IMR-90 (cell line): ENCODE measurements around the gene ZNF558. TPM values are rescaled to one million over a fixed set of nuclear protein-coding genes. Genes with fewer than 3 reads are reported as not detected.

Source experiments
- ATAC-seq: fragments of 200-7000 bp; cut with Tn5 transposase; 2 replicates; pipeline ENCODE4 v1.9.1; 2020; ENCODE audit warnings: low read depth, mild to moderate bottlenecking, moderate library complexity
- BruUV-seq: library from RNA; stranded (reverse); fragments of 400-500 nt; replicated peaks from 2 replicates; lab custom pipeline; 2021; lab: Mats Ljungman, UMichigan
- CTCF ChIA-PET: fragments of 300-600 bp; formaldehyde crosslinking; extraction: SDS; loops from one replicate; lab custom pipeline; 2021; ENCODE audit warnings: antibody characterized with exemption; lab: Yijun Ruan, JAX
- POLR2A ChIA-PET: fragments of 300-600 bp; sonication (Branson Sonifier 250); formaldehyde crosslinking; loops from one replicate; lab custom pipeline; 2022; ENCODE audit warnings: antibody characterized with exemption; ENCODE audit not compliant: unreplicated experiment; lab: Charles Lee
- DNase-seq: peaks from one replicate; pipeline ENCODE4 v3.0.0; 2013
- H2AFZ ChIP-seq: replicated peaks from 2 replicates; pipeline ENCODE3; 2013; ENCODE audit warnings: low read length, mild to moderate bottlenecking; ENCODE audit not compliant: poor library complexity
- H2AK5ac ChIP-seq: 2 replicates; pipeline ENCODE4 v1.6.1; 2013; ENCODE audit warnings: low read depth, low read length, inconsistent platforms
- H2AK9ac ChIP-seq: replicated peaks from 2 replicates; pipeline ENCODE3; 2013; ENCODE audit warnings: mild to moderate bottlenecking, low read depth, low read length, moderate library complexity; ENCODE audit not compliant: poor library complexity
- H2BK120ac ChIP-seq: 2 replicates; pipeline ENCODE4 v1.6.1; 2013; ENCODE audit warnings: low read depth, low read length, inconsistent platforms
- H2BK15ac ChIP-seq: 3 replicates; pipeline ENCODE4 v1.6.1; 2013; ENCODE audit warnings: low read depth, low read length, inconsistent platforms
- H2BK20ac ChIP-seq: 2 replicates; pipeline ENCODE4 v1.6.1; 2013; ENCODE audit warnings: low read depth, mild to moderate bottlenecking, inconsistent platforms, low read length, moderate library complexity
- H2BK5ac ChIP-seq: 2 replicates; pipeline ENCODE4 v1.6.1; 2013; ENCODE audit warnings: mild to moderate bottlenecking, low read depth, low read length, inconsistent platforms; ENCODE audit not compliant: poor library complexity, severe bottlenecking
- H3K14ac ChIP-seq: replicated peaks from 2 replicates; pipeline ENCODE4 v1.6.1; 2013; ENCODE audit warnings: low read depth, low read length, inconsistent platforms
- H3K18ac ChIP-seq: 2 replicates; pipeline ENCODE4 v1.6.1; 2013; ENCODE audit warnings: low read depth, low read length, control low read depth
- H3K23ac ChIP-seq: 2 replicates; pipeline ENCODE4 v1.6.1; 2013; ENCODE audit warnings: low read depth, low read length, inconsistent platforms
- H3K27ac ChIP-seq: 2 replicates; pipeline ENCODE4 v1.5.1; 2013; ENCODE audit warnings: mild to moderate bottlenecking, control low read depth, low read length; ENCODE audit not compliant: insufficient read depth
- H3K27me3 ChIP-seq: 2 replicates; pipeline ENCODE4 v1.6.1; 2013; ENCODE audit warnings: low read length; ENCODE audit not compliant: control insufficient read depth, insufficient read depth
- H3K36me3 ChIP-seq: 2 replicates; pipeline ENCODE4 v1.6.1; 2013; ENCODE audit warnings: low read length, mixed read lengths; ENCODE audit not compliant: control insufficient read depth, insufficient read depth
- H3K4ac ChIP-seq: 2 replicates; pipeline ENCODE4 v1.6.1; 2013; ENCODE audit warnings: low read depth, low read length, inconsistent platforms
- H3K4me1 ChIP-seq: 2 replicates; pipeline ENCODE4 v1.6.1; 2013; ENCODE audit warnings: low read length, mixed read lengths; ENCODE audit not compliant: control insufficient read depth, insufficient read depth
- H3K4me2 ChIP-seq: 2 replicates; pipeline ENCODE4 v1.6.1; 2013; ENCODE audit warnings: low read depth, mild to moderate bottlenecking, control low read depth, low read length, moderate library complexity
- H3K4me3 ChIP-seq: 2 replicates; pipeline ENCODE4 v1.5.1; 2013; ENCODE audit warnings: low read depth, mild to moderate bottlenecking, control low read depth, low read length, moderate library complexity; ENCODE audit not compliant: insufficient read depth
- H3K56ac ChIP-seq: 2 replicates; pipeline ENCODE4 v1.6.1; 2013; ENCODE audit warnings: low read length, inconsistent platforms; ENCODE audit not compliant: insufficient read depth; ENCODE audit errors: extremely low read depth
- H3K79me1 ChIP-seq, 2 experiments: 2 replicates each; pipeline ENCODE4 v1.6.1; 2013; ENCODE audit warnings: low read length in 2 of 2, inconsistent platforms in 1 of 2, low read depth in 1 of 2
- H3K9ac ChIP-seq: 2 replicates; pipeline ENCODE4 v1.6.1; 2013; ENCODE audit warnings: low read depth, low read length, control low read depth
- H3K9me1 ChIP-seq: 2 replicates; pipeline ENCODE4 v1.6.1; 2013; ENCODE audit warnings: low read length, inconsistent platforms; ENCODE audit not compliant: insufficient read depth
- H3K9me3 ChIP-seq: 2 replicates; pipeline ENCODE4 v1.6.1; 2013; ENCODE audit warnings: low read length; ENCODE audit not compliant: control insufficient read depth, insufficient read depth
- H4K20me1 ChIP-seq: 2 replicates; pipeline ENCODE4 v1.6.1; 2013; ENCODE audit warnings: low read length, inconsistent platforms; ENCODE audit not compliant: insufficient read depth
- H4K5ac ChIP-seq: 2 replicates; pipeline ENCODE4 v1.6.1; 2013; ENCODE audit warnings: mild to moderate bottlenecking, low read depth, low read length, control low read depth
- H4K8ac ChIP-seq, 2 experiments: 2 replicates each; pipeline ENCODE4 v1.6.1; 2013; ENCODE audit warnings: low read depth in 2 of 2, low read length in 2 of 2, control low read depth in 1 of 2, inconsistent platforms in 1 of 2
- H4K91ac ChIP-seq: 2 replicates; pipeline ENCODE4 v1.6.1; 2013; ENCODE audit warnings: low read depth, low read length, inconsistent platforms; ENCODE audit not compliant: insufficient read depth
- BHLHE40 ChIP-seq: fragments of 150-350 bp; IDR thresholded peaks from 2 replicates; pipeline ENCODE4 v1.6.1; 2016; ENCODE audit warnings: mild to moderate bottlenecking, low read depth, low read length
- CHD1 ChIP-seq: IDR thresholded peaks from 2 replicates; pipeline ENCODE4 v1.6.1; 2012; ENCODE audit warnings: low read depth, low read length, improper control_type of control experiment
- CTCF ChIP-seq: conservative IDR thresholded peaks from 2 replicates; pipeline ENCODE4 v1.5.1; 2012; ENCODE audit warnings: mild to moderate bottlenecking, low read depth, low read length, improper control_type of control experiment
- ELK1 ChIP-seq: fragments of 150-350 bp; IDR thresholded peaks from 2 replicates; pipeline ENCODE4 v1.6.1; 2016; ENCODE audit warnings: low read depth, mild to moderate bottlenecking, low read length, moderate library complexity, borderline replicate concordance
- FOS ChIP-seq: fragments of 150-350 bp; IDR thresholded peaks from 2 replicates; pipeline ENCODE4 v1.6.1; 2016; ENCODE audit warnings: low read depth, low read length
- MAFK ChIP-seq: IDR thresholded peaks from 2 replicates; pipeline ENCODE4 v1.6.1; 2012; ENCODE audit warnings: low read depth, low read length, improper control_type of control experiment
- MAZ ChIP-seq: IDR thresholded peaks from 2 replicates; pipeline ENCODE4 v1.6.1; 2012; ENCODE audit warnings: low read depth, mild to moderate bottlenecking, low read length, improper control_type of control experiment, moderate library complexity, borderline replicate concordance
- MXI1 ChIP-seq: IDR thresholded peaks from 2 replicates; pipeline ENCODE4 v1.6.1; 2012; ENCODE audit warnings: low read depth, mild to moderate bottlenecking, low read length, moderate library complexity, borderline replicate concordance
- POLR2A ChIP-seq: IDR thresholded peaks from 2 replicates; pipeline ENCODE4 v1.6.1; 2012; ENCODE audit warnings: mild to moderate bottlenecking, low read depth, low read length
- RAD21 ChIP-seq: IDR thresholded peaks from 2 replicates; pipeline ENCODE4 v1.6.1; 2012; ENCODE audit warnings: low read length, improper control_type of control experiment
- RCOR1 ChIP-seq: IDR thresholded peaks from 2 replicates; pipeline ENCODE4 v1.6.1; 2012; ENCODE audit warnings: mild to moderate bottlenecking, low read length, improper control_type of control experiment; ENCODE audit not compliant: insufficient replicate concordance
- SMC3 ChIP-seq: fragments of 150-350 bp; IDR thresholded peaks from 2 replicates; pipeline ENCODE4 v1.6.1; 2016; ENCODE audit warnings: low read depth, mild to moderate bottlenecking, antibody characterized with exemption, low read length, moderate library complexity
- WGBS, 2 experiments: methylation state at CpG; one replicate each; pipeline versions ENCODE4 v1.1.5 to v1.1.7; 2013; ENCODE audit warnings: missing lambda C conversion rate in 2 of 2; ENCODE audit not compliant: insufficient read length in 1 of 2; ENCODE audit errors: extremely low coverage in 2 of 2; 5-methylcytosine and 5-hydroxymethylcytosine counted together
- dilution Hi-C: fragments of 300-500 bp; cut with HindIII; formaldehyde crosslinking; loops from one replicate; pipeline ENCODE4 v1.14.3; 2018; ENCODE audit warnings: low sequenced_read_pairs; ENCODE audit not compliant: unreplicated experiment
- in situ Hi-C: fragments of 300-500 bp; cut with MboI; formaldehyde crosslinking; loops from 3 replicates; pipeline ENCODE4 v1.14.3; 2019; ENCODE audit warnings: low sequenced_read_pairs, inconsistent platforms, mixed read lengths
- intact Hi-C: fragments of 100-400 bp; cut with micrococcal nuclease; formaldehyde crosslinking; loops from 2 replicates; pipeline ENCODE4 v1.10.0; 2022
- polyA plus RNA-seq, 3 experiments: library from polyadenylated mRNA; depleted of rRNA; stranded (reverse); fragments of >200 nt; gene quantifications; 2 replicates each; pipeline ENCODE4 v1.2.3, GENCODE V29; 2012; ENCODE audit warnings: low replicate concordance in 1 of 3
- total RNA-seq: library from RNA; depleted of rRNA; stranded (reverse); fragments of >200 nt; gene quantifications from 2 replicates; pipeline ENCODE4 v1.2.3, GENCODE V29; 2012

The ZNF558 gene
- total and polyA plus RNA-seq, 2 of the 4 experiments (the other 2 are of a cell fraction) = 14.3 to 21.0 TPM

- Histone ChIP-seq H2BK120ac (no peak overlapping the region), H3K23ac (no peak overlapping the region), H3K4me3 (no peak overlapping the region), H3K14ac (no peak overlapping the region), H2AK5ac (no peak overlapping the region), H3K4ac (no peak overlapping the region), H2BK5ac (peak overlapping the region; percentile 26), H4K20me1 (no peaks in the 10 kb centered on the region), H3K27me3 (no peaks in the 10 kb centered on the region), H3K79me1 (no peaks in the 10 kb centered on the region), H4K8ac (no peak overlapping the region), H3K18ac (no peak overlapping the region), H3K56ac (no peak overlapping the region), H4K91ac (no peak overlapping the region), H3K4me1 (no peaks in the 10 kb centered on the region), H2BK20ac (no peak overlapping the region), H4K5ac (no peak overlapping the region), H2AFZ (no peak overlapping the region), H3K9ac (no peak overlapping the region), H3K27ac (no peak overlapping the region), H3K4me2 (no peak overlapping the region), H3K9me3 (peaks cover 24% of the 10 kb centered on the region), H2AK9ac (no peak overlapping the region), H2BK15ac (no peak overlapping the region), H3K36me3 (no peaks in the 10 kb centered on the region), H3K9me1 (no peaks in the 10 kb centered on the region)
- intact Hi-C loops = no loop called here
- in situ Hi-C loops = no loop called here
- POLR2A ChIA-PET = no interaction called here
- no peak for TF ChIP-seq RCOR1
- TF ChIP-seq POLR2A = no peak
- no peak for TF ChIP-seq RAD21
- TF ChIP-seq ELK1 = no peak
- no peak for TF ChIP-seq CHD1
- no peak for TF ChIP-seq FOS
- TF ChIP-seq MXI1 = no peak
- no peak for TF ChIP-seq MAZ
- no peak for TF ChIP-seq CTCF
- TF ChIP-seq SMC3 = no peak
- TF ChIP-seq MAFK = no peak
- TF ChIP-seq BHLHE40 = no peak
- ATAC-seq = no peak
- CTCF ChIA-PET = no interaction called here
- DNase-seq = no peak
- WGBS, 2 experiments = no CpG with 5 or more reads among the region's 6 CpGs
- dilution Hi-C loops = no loop called here
- BruUV-seq = no TSS peak
Measured at GRCh38 chr19:8877854-8878705, 46.0 kb upstream of the ZNF558 start.
